Type B pancreatic cell (in vitro differentiated cells): ENCODE measurements around the gene SEC61A2. TPM values are rescaled to one million over a fixed set of nuclear protein-coding genes. Genes with fewer than 3 reads are reported as not detected.
"Not testable (repeated sequence)": the region's sequence is repeated elsewhere in the genome, so short reads cannot be mapped to it uniquely, and the experiment has no call there.

Experiments
- DNase-seq: peaks from one replicate; pipeline ENCODE4 v3.0.0; 2021; ENCODE audit warnings: mixed read lengths; ENCODE audit not compliant: unreplicated experiment; ENCODE audit errors: extremely low spot score
- H3K27ac Mint-ChIP-seq: 2 replicates; pipeline ENCODE4 v1.8.0; 2021; ENCODE audit warnings: mild to moderate bottlenecking, mixed read lengths
- H3K27me3 Mint-ChIP-seq: 2 replicates; pipeline ENCODE4 v1.8.0; 2021; ENCODE audit warnings: mixed read lengths
- H3K36me3 Mint-ChIP-seq: 2 replicates; pipeline ENCODE4 v1.8.0; 2021; ENCODE audit warnings: mixed read lengths
- H3K4me1 Mint-ChIP-seq: one replicate; pipeline ENCODE4 v1.8.0; 2021; ENCODE audit warnings: mixed read lengths; ENCODE audit not compliant: unreplicated experiment
- H3K4me3 Mint-ChIP-seq: 2 replicates; pipeline ENCODE4 v1.8.0; 2021; ENCODE audit warnings: mild to moderate bottlenecking, mixed read lengths
- H3K9me3 Mint-ChIP-seq: 2 replicates; pipeline ENCODE4 v1.8.0; 2021; ENCODE audit warnings: mixed read lengths
- CTCF ChIP-seq: fragments of 200-600 bp; sonication (generic); conservative IDR thresholded peaks from 2 replicates; pipeline ENCODE4 v1.5.0; 2021; ENCODE audit warnings: antibody characterized with exemption, mild to moderate bottlenecking
- long read RNA-seq: library from polyadenylated mRNA; unstranded; transcript quantifications from one replicate; pipeline ENCODE4 v2.0.0, GENCODE V29; 2020
- total RNA-seq: library from RNA; stranded (reverse); gene quantifications from 2 replicates; pipeline ENCODE4 v1.2.1, GENCODE V29; 2021; ENCODE audit warnings: low replicate concordance

SEC61A2 gene
- 10.0 and 26.3 TPM in 2 replicates for total RNA-seq
- long read RNA-seq, transcript SEC61A2-201 (12 exons, 1,893 nt): major isoform, 9 of 13 reads
- long read RNA-seq, partial matches to known transcripts: 0 of 13 reads
- long read RNA-seq, other reads (novel, unspliced or antisense): 3 of 13 reads

- peak within 1 kb of the TSS; percentile 86 for H3K27ac Mint-ChIP-seq
- H3K4me3 Mint-ChIP-seq: peak within 1 kb of the TSS; percentile 95
- peaks cover 5% of the 10 kb centered on the region for H3K9me3 Mint-ChIP-seq
- peaks cover 9% of the 10 kb centered on the region for H3K36me3 Mint-ChIP-seq
- DNase-seq: peak; percentile 99
- H3K4me1 Mint-ChIP-seq: peaks cover 6% of the 10 kb centered on the region
- no peak for TF ChIP-seq CTCF
- H3K27me3 Mint-ChIP-seq: no peaks in the 10 kb centered on the region
Measured at GRCh38 chr10:12129222-12130111, at the start of gene SEC61A2. Gene SEC61A2 (plus strand): TSS chr10:12129677. CDS start chr10:12129788, 111 bp downstream.

- Mint-ChIP-seq H3K4me1 (no peaks in the 10 kb centered on the region), H3K9me3 (no peaks in the 10 kb centered on the region), H3K4me3 (no peak overlapping the region), H3K36me3 (peaks cover 15% of the 10 kb centered on the region), H3K27me3 (no peaks in the 10 kb centered on the region), H3K27ac (no peak overlapping the region)
- TF ChIP-seq CTCF: no peak
- DNase-seq: no peak
Measured at GRCh38 chr10:12081470-12081869, 48.0 kb upstream of the SEC61A2 start.

GRCh38 chr10:12081879-12082557 lies 47.5 kb upstream of the SEC61A2 start:
- Mint-ChIP-seq H3K27ac (no peak overlapping the region), H3K9me3 (no peaks in the 10 kb centered on the region), H3K27me3 (no peaks in the 10 kb centered on the region), H3K4me3 (no peak overlapping the region), H3K4me1 (no peaks in the 10 kb centered on the region), H3K36me3 (peaks cover 15% of the 10 kb centered on the region)
- DNase-seq: no peak
- TF ChIP-seq CTCF: no peak

- no peak overlapping the region for H3K4me3 Mint-ChIP-seq
- H3K27ac Mint-ChIP-seq: no peak overlapping the region
- no peak for TF ChIP-seq CTCF
- DNase-seq: no peak
- no peaks in the 10 kb centered on the region for H3K4me1 Mint-ChIP-seq
- peaks cover 15% of the 10 kb centered on the region for H3K36me3 Mint-ChIP-seq
- H3K27me3 Mint-ChIP-seq: no peaks in the 10 kb centered on the region
- no peaks in the 10 kb centered on the region for H3K9me3 Mint-ChIP-seq
Measured at GRCh38 chr10:12088919-12089318, 40.6 kb upstream of the SEC61A2 start.

- H3K36me3 Mint-ChIP-seq: peaks cover 19% of the 10 kb centered on the region
Measured at GRCh38 chr10:12091421-12091820, 38.1 kb upstream of the SEC61A2 start.

GRCh38 chr10:12097361-12097760 lies 32.1 kb upstream of the SEC61A2 start:
- not testable (repeated sequence) for H3K4me3 Mint-ChIP-seq, H3K4me1 Mint-ChIP-seq, H3K9me3 Mint-ChIP-seq, H3K27ac Mint-ChIP-seq, H3K27me3 Mint-ChIP-seq, DNase-seq
- peaks cover 29% of the 10 kb centered on the region for H3K36me3 Mint-ChIP-seq

More at GRCh38 chr10:12091421-12091820, 38.1 kb upstream of the SEC61A2 start:
- Mint-ChIP-seq H3K4me1 (no peaks in the 10 kb centered on the region), H3K4me3 (no peak overlapping the region), H3K9me3 (no peaks in the 10 kb centered on the region), H3K27ac (no peak overlapping the region), H3K27me3 (no peaks in the 10 kb centered on the region)
- no peak for TF ChIP-seq CTCF
- no peak for DNase-seq
